HepG2 (cell line): ENCODE measurements around the gene ZNF653. TPM values are rescaled to one million over a fixed set of nuclear protein-coding genes. Genes with fewer than 3 reads are reported as not detected.

Experiments
- ATAC-seq: fragments of 200-7000 bp; cut with Tn5 transposase; 3 replicates; pipeline ENCODE4 v1.9.1; 2020; ENCODE audit warnings: mild to moderate bottlenecking, moderate library complexity
- BruUV-seq: library from RNA; stranded (reverse); fragments of 400-500 nt; replicated peaks from 2 replicates; lab custom pipeline; 2021; lab: Mats Ljungman, UMichigan
- CTCF ChIA-PET: fragments of 300-600 bp; formaldehyde crosslinking; extraction: SDS; loops from one replicate; lab custom pipeline; 2021; ENCODE audit warnings: low total read pairs, inconsistent platforms, low intra/inter-chr PET ratio; lab: Yijun Ruan, JAX
- POLR2A ChIA-PET: fragments of 350-600 bp; sonication (Branson Sonifier 250); formaldehyde crosslinking; loops from one replicate; lab custom pipeline; 2020; ENCODE audit warnings: antibody characterized with exemption, inconsistent platforms; lab: Yijun Ruan, JAX
- DNase-seq: peaks from one replicate; pipeline ENCODE4 v3.0.0-alpha.2; 2015; ENCODE audit warnings: low spot score
- FAIRE-seq: peaks from 3 replicates; lab custom pipeline; 2011; peaks lifted over from hg19 to GRCh38; lab: Jason Lieb, UNC
- H2AFZ ChIP-seq: one replicate; pipeline ENCODE4 v1.6.1; 2011; ENCODE audit warnings: low read length, inconsistent platforms
- H3K27ac ChIP-seq: fragments of 300-600 bp; 3 replicates; pipeline ENCODE4 v1.8.0; 2011; ENCODE audit warnings: mixed run types, mild to moderate bottlenecking, mixed read lengths, low read length, inconsistent platforms; ENCODE audit not compliant: insufficient read depth; ENCODE audit errors: extremely low read length
- H3K27me3 ChIP-seq, 2 experiments: fragments of 200-600 bp in 1 of 2; 2 replicates in 1 of 2; 3 replicates in 1 of 2; pipeline versions ENCODE4 v1.6.0 to v1.8.0; 2011; ENCODE audit warnings: low read length in 2 of 2, mild to moderate bottlenecking in 2 of 2, moderate library complexity in 2 of 2, inconsistent platforms in 1 of 2; ENCODE audit not compliant: insufficient read depth in 2 of 2, control insufficient read depth in 1 of 2
- H3K36me3 ChIP-seq, 2 experiments: fragments of 200-600 bp in 1 of 2; replicated peaks in 1 of 2; 2 replicates in 1 of 2; 3 replicates in 1 of 2; pipeline versions ENCODE4 v1.5.1 to v1.8.0; 2011; ENCODE audit warnings: low read length in 2 of 2, inconsistent platforms in 1 of 2; ENCODE audit not compliant: insufficient read depth in 2 of 2, control insufficient read depth in 1 of 2
- H3K4me1 ChIP-seq: 2 replicates; pipeline ENCODE4 v1.5.1; 2012; ENCODE audit warnings: low read length, inconsistent platforms; ENCODE audit not compliant: insufficient read depth
- H3K4me2 ChIP-seq: 2 replicates; pipeline ENCODE4 v1.6.0; 2011; ENCODE audit warnings: low read depth, low read length, inconsistent platforms
- H3K4me3 ChIP-seq, 3 experiments: fragments of 200-600 bp in 1 of 3; sonication (generic), shearing (Covaris generic) in 1 of 3; replicated peaks in 1 of 3; 2 replicates each; pipeline ENCODE4 v1.5.1; 2011 to 2016; ENCODE audit warnings: low read length in 3 of 3, inconsistent platforms in 2 of 3, low read depth in 2 of 3, mild to moderate bottlenecking in 2 of 3, control low read depth in 1 of 3, mixed read lengths in 1 of 3; ENCODE audit not compliant: insufficient read depth in 1 of 3
- H3K79me2 ChIP-seq: one replicate; pipeline ENCODE4 v1.6.1; 2011; ENCODE audit warnings: low read length, inconsistent platforms; ENCODE audit not compliant: insufficient read depth
- H3K9ac ChIP-seq: 2 replicates; pipeline ENCODE4 v1.6.0; 2011; ENCODE audit warnings: mild to moderate bottlenecking, low read depth, low read length, inconsistent platforms; ENCODE audit not compliant: insufficient read depth
- H3K9me3 ChIP-seq: 2 replicates; pipeline ENCODE4 v1.5.1; 2012; ENCODE audit warnings: mild to moderate bottlenecking, low read length
- H4K20me1 ChIP-seq: 2 replicates; pipeline ENCODE4 v1.6.0; 2011; ENCODE audit warnings: inconsistent platforms, mild to moderate bottlenecking, low read length, moderate library complexity; ENCODE audit not compliant: insufficient read depth
- E2F1 ChIP-seq: sonication (generic); formaldehyde crosslinking; IDR thresholded peaks from 2 replicates; pipeline ENCODE4 v1.5.0; 2020; ENCODE audit warnings: missing genetic modification reagents
- FOXC1 ChIP-seq: sonication (generic); formaldehyde crosslinking; IDR thresholded peaks from 2 replicates; pipeline ENCODE4 v1.8.0; 2022; ENCODE audit warnings: mild to moderate bottlenecking, missing genetic modification reagents, borderline replicate concordance
- FUBP1 ChIP-seq: sonication (generic); formaldehyde crosslinking; IDR thresholded peaks from 2 replicates; pipeline ENCODE4 v1.5.1; 2020; ENCODE audit warnings: missing genetic modification reagents, mild to moderate bottlenecking, borderline replicate concordance
- GABPA ChIP-seq, 2 experiments: IDR thresholded peaks; 2 replicates each; pipeline ENCODE4 v1.6.1; 2011 to 2016; ENCODE audit warnings: low read depth in 2 of 2, low read length in 1 of 2, missing biosample characterization in 1 of 2, missing genetic modification characterization in 1 of 2
- GATAD2A ChIP-seq: IDR thresholded peaks from 2 replicates; pipeline ENCODE4 v1.6.1; 2016
- HIVEP1 ChIP-seq: sonication (generic); formaldehyde crosslinking; IDR thresholded peaks from 2 replicates; pipeline ENCODE4 v1.4.0; 2020; ENCODE audit warnings: mild to moderate bottlenecking, missing genetic modification reagents
- HOXA5 ChIP-seq: sonication (generic); formaldehyde crosslinking; IDR thresholded peaks from 2 replicates; pipeline ENCODE4 v1.4.0; 2020; ENCODE audit warnings: missing genetic modification reagents
- MLLT10 ChIP-seq: sonication (generic); formaldehyde crosslinking; IDR thresholded peaks from 2 replicates; pipeline ENCODE4 v1.4.0; 2020; ENCODE audit warnings: missing genetic modification reagents
- NFIB ChIP-seq: sonication (generic); formaldehyde crosslinking; IDR thresholded peaks from 2 replicates; pipeline ENCODE4 v1.9.0; 2021; ENCODE audit warnings: missing genetic modification reagents, mild to moderate bottlenecking, borderline replicate concordance
- NONO ChIP-seq, 2 experiments: fragments of 450-650 bp in 1 of 2; sonication (generic) in 1 of 2; formaldehyde crosslinking in 1 of 2; IDR thresholded peaks in 1 of 2; conservative IDR thresholded peaks in 1 of 2; 2 replicates each; pipeline versions ENCODE4 v1.6.1 to v1.8.0; 2017 to 2022; ENCODE audit warnings: mild to moderate bottlenecking in 1 of 2, missing genetic modification reagents in 1 of 2, moderate library complexity in 1 of 2
- RARA ChIP-seq: IDR thresholded peaks from 2 replicates; pipeline ENCODE4 v1.6.1; 2016; ENCODE audit warnings: missing genetic modification reagents, missing compliant biosample characterization
- SETDB1 ChIP-seq: sonication (generic); formaldehyde crosslinking; IDR thresholded peaks from 2 replicates; pipeline ENCODE4 v1.5.1; 2020; ENCODE audit warnings: missing genetic modification reagents, mild to moderate bottlenecking, borderline replicate concordance
- SPEN ChIP-seq: sonication (generic); formaldehyde crosslinking; IDR thresholded peaks from 2 replicates; pipeline ENCODE4 v1.5.1; 2020; ENCODE audit warnings: low read depth, mild to moderate bottlenecking, missing genetic modification reagents
- ZFP1 ChIP-seq: IDR thresholded peaks from 2 replicates; pipeline ENCODE4 v1.6.1; 2016
- ZNF615 ChIP-seq: sonication (generic); formaldehyde crosslinking; IDR thresholded peaks from 2 replicates; pipeline ENCODE4 v1.5.0; 2020; ENCODE audit warnings: mild to moderate bottlenecking, missing genetic modification reagents, borderline replicate concordance
- ZNF644 ChIP-seq: IDR thresholded peaks from 2 replicates; pipeline ENCODE4 v1.6.1; 2016; ENCODE audit warnings: low read depth
- WGBS: methylation state at CpG from one replicate; pipeline ENCODE4 v1.1.6; 2017; ENCODE audit warnings: low lambda C conversion rate; 5-methylcytosine and 5-hydroxymethylcytosine counted together
- in situ Hi-C: cut with HindIII; loops from 2 replicates; pipeline ENCODE4 v1.10.0; 2017; ENCODE audit warnings: low pct_unique_long_range_greater_than_20kb; ENCODE audit not compliant: extremely low pct_ligation_motif_present
- intact Hi-C: fragments of 100-400 bp; cut with micrococcal nuclease; formaldehyde crosslinking; loops from one replicate; pipeline ENCODE4 v1.10.0; 2022; ENCODE audit not compliant: unreplicated experiment
- polyA plus RNA-seq, 8 experiments: library from polyadenylated mRNA; depleted of rRNA in 3 of 8; stranded (reverse) in 7 of 8; unstranded in 1 of 8; fragments of >200 nt; fragmentation: Illumina TruSeq in 4 of 8; extraction: Trizol in 4 of 8; gene quantifications; 2 replicates each; pipeline versions ENCODE4 v1.2.1 to v1.2.3, GENCODE V29; 2011 to 2016; ENCODE audit warnings: low read depth in 4 of 8, missing spikeins in 1 of 8, mixed read lengths in 1 of 8; ENCODE audit not compliant: insufficient read depth in 1 of 8
- total RNA-seq, 5 experiments: library from RNA; depleted of rRNA; stranded (reverse); fragments of >200 nt; fragmentation: Illumina TruSeq; extraction: Trizol; gene quantifications; 2 replicates each; pipeline ENCODE4 v1.2.3, GENCODE V29; 2016; ENCODE audit warnings: low read depth in 1 of 5
- TF ChIP-seq, protein P1 (sequence below): sonication (generic); formaldehyde crosslinking; IDR thresholded peaks from 2 replicates; pipeline ENCODE4; 2020; ENCODE audit warnings: missing genetic modification reagents, mild to moderate bottlenecking, borderline replicate concordance

Gene ZNF653
- total and polyA plus RNA-seq, 2 of the 13 experiments (the other 11 are each of a cell fraction or from before 2014, with no cell fraction given), result 4.7 to 7.1 TPM

DNA sequence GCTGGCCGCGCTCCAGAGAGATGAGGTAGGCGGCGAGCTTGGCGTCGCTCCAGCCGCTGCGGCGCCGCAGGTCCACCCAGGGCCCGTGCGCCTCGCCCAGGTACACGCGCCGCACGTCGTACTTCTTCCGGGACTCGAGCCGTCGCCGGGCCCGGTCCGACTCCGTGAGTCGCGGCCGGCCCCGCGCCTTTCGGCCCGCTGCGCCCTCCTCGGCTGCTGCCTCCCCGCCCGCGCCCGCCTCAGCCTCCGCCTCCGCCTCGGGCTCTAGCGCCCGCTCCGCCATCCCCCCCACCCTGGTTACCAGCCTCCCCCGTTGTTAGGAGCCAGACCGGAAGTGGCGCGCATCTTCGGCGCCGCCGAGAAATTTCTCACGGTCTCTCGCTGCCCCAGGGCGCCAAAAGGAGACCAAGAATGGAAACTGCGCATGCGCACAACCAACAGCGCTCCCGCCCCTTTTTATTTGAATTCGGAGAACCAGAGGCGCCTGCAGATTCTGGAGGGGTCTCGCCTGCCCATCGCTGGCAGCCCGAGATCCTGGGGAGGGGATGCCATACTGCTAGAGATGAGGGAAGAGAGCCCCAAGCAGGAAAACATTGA is at the start of gene ZNF653 (continued):
- TF ChIP-seq RARA (CRISPR knock-in tag), result no peak

DNA sequence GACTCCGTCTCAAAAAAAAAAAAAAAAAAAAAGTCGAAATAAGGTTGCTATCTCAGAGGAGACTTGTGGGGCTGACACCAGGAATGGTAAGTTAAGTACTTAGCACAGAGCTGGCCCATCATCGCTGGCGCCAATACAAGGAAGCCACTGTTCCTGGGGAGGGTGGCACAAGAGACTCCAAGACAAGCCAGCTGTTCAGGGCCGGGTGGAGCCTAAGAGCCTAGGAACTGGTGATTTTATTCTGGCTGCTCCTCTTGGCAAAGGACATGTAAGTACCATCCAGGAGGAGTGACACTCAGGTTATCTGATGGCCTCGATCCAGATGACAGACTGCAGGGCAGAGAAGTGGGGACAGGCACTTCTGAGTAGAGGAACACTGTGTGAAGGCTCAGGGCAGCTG is 49.6 kb upstream of the ZNF653 start:
- WGBS, result 98% methylated on average over 6 of the region's 6 CpGs
- Histone ChIP-seq H3K4me3 (no peak overlapping the region), H4K20me1 (no peaks in the 10 kb centered on the region), H3K4me1 (peaks cover 23% of the 10 kb centered on the region), H3K4me2 (no peak overlapping the region), H3K79me2 (peaks cover 32% of the 10 kb centered on the region), H3K9ac (no peak overlapping the region), H3K36me3 (peaks cover 5 to 15% of the 10 kb centered on the region in 2 experiments; a peak in 4 of 5 replicates), H3K27ac (no peak overlapping the region), H3K9me3 (no peaks in the 10 kb centered on the region), H3K27me3 (no peaks in the 10 kb centered on the region), H2AFZ (no peak overlapping the region)
- intact Hi-C loops, result no loop called here
- ChIA-PET CTCF (no interaction called here), POLR2A (no interaction called here)
- no peak for DNase-seq
- no peak for FAIRE-seq
- in situ Hi-C loops, result no loop called here
- no peak for ATAC-seq
- TF ChIP-seq NFIB (CRISPR knock-in tag) (no peak), GABPA (IDR thresholded peaks at IDR 0.05; ENCODE audit: low read depth, low read length) (no peak), GABPA (CRISPR knock-in tag; IDR thresholded peaks at IDR 0.05; ENCODE audit: low read depth) (no peak), NONO (IDR thresholded peaks at IDR 0.05) (no peak), NONO (CRISPR knock-in tag; conservative IDR thresholded peaks at IDR 0.05) (no peak), FUBP1 (CRISPR knock-in tag) (no peak), HOXA5 (no peak), GATAD2A (CRISPR knock-in tag) (no peak), ZFP1 (CRISPR knock-in tag) (no peak), E2F1 (CRISPR knock-in tag) (no peak), SPEN (CRISPR knock-in tag) (no peak), MLLT10 (CRISPR knock-in tag) (no peak), HIVEP1 (no peak), ZNF615 (CRISPR knock-in tag) (no peak), FOXC1 (no peak), SETDB1 (CRISPR knock-in tag) (no peak), ZNF644 (no peak)
- TF ChIP-seq, protein P1, sequence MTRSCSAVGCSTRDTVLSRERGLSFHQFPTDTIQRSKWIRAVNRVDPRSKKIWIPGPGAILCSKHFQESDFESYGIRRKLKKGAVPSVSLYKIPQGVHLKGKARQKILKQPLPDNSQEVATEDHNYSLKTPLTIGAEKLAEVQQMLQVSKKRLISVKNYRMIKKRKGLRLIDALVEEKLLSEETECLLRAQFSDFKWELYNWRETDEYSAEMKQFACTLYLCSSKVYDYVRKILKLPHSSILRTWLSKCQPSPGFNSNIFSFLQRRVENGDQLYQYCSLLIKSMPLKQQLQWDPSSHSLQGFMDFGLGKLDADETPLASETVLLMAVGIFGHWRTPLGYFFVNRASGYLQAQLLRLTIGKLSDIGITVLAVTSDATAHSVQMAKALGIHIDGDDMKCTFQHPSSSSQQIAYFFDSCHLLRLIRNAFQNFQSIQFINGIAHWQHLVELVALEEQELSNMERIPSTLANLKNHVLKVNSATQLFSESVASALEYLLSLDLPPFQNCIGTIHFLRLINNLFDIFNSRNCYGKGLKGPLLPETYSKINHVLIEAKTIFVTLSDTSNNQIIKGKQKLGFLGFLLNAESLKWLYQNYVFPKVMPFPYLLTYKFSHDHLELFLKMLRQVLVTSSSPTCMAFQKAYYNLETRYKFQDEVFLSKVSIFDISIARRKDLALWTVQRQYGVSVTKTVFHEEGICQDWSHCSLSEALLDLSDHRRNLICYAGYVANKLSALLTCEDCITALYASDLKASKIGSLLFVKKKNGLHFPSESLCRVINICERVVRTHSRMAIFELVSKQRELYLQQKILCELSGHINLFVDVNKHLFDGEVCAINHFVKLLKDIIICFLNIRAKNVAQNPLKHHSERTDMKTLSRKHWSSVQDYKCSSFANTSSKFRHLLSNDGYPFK (CRISPR knock-in tag), result no peak
- no TSS peak for BruUV-seq
